Measurements from ENCODE around the gene TEX22.

The TEX22 gene

DNA sequence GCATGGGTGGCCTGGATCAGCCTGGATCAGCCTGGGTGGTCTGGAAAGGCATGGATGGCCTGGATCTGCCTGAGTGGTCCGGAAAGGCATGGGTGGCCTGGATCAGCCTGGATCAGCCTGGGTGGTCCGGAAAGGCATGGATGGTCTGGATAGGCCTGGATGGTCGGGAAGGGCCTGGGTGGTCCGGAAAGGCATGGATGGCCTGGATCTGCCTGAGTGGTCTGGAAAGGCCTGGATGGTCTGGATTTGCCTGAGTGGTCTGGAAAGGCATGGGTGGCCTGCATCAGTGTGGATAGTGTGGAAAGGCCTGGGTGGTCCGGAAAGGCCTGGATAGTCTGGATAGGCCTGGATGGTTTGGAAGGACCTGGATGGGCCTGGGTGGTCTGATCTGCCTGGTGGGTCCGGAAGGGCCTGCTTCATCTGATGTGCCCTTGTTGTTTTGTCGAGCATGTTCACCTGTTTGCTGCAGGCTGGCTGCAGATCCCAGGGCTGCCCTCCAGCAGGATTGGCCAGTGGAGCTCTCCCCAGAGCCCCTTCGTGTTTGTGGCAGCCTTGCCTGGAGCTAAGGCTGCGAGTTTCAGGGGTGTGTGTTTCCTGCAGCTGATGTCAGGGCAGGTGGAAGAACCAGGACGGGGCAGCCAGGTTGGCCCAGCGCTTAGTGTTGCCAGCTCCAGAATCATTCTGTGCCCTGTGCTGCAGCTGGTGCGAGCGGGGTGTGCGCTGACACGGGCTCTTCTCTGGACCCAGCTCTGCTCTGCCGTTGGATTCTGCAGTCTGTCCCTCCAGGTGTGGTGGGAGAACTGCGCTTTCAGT, 19.3 kb upstream of the TEX22 start:
- H3K27me3 ChIP-seq (ENCODE audit: control insufficient read depth in 1 of 2, insufficient read depth in 2 of 2, low read length in 2 of 2) = no peaks in the 10 kb centered on the region
- H3K4me1 ChIP-seq (ENCODE audit: control insufficient read depth, insufficient read depth, low read length) = no peaks in the 10 kb centered on the region
- peak overlapping the region in 1 of 2 donors; percentile 21 for H3K9ac ChIP-seq (ENCODE audit: low read length in 2 of 2)
- no peak overlapping the region for H3K4me3 ChIP-seq (ENCODE audit: low read length in 2 of 2)
- no peaks in the 10 kb centered on the region for H3K9me3 ChIP-seq (ENCODE audit: control insufficient read depth in 2 of 2, low read length in 2 of 2)
- H3K36me3 ChIP-seq (ENCODE audit: control insufficient read depth in 2 of 2, insufficient read depth in 2 of 2, low read length in 2 of 2) = peaks cover 3 to 23% of the 10 kb centered on the region in 2 donors
- H3K27ac ChIP-seq (ENCODE audit: low read length) = no peak overlapping the region

DNA sequence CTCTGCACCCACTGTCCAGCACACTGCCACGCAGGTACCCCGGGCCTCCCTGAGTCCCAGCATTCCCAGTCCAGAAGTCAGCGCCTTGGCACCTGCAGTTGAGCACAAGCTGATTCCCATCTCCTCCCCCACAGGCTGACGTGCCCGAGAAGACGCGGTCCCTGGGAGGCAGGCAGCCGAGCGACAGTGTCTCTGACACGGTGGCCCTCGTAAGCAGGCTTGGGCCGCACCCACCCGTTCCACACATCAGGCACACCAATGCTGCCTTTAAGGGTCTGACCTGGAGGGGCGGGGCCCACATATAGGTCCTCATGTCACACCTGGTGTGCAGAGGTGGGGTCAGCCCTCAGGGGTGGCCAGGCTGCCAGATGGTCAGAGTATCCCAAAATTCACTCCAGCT, 18.4 kb upstream of the TEX22 start:
- Histone ChIP-seq H3K9ac (ENCODE audit: low read length in 2 of 2) (no peak overlapping the region), H3K27ac (ENCODE audit: low read length) (no peak overlapping the region), H3K9me3 (ENCODE audit: control insufficient read depth in 2 of 2, low read length in 2 of 2) (no peaks in the 10 kb centered on the region), H3K4me1 (ENCODE audit: control insufficient read depth, insufficient read depth, low read length) (no peaks in the 10 kb centered on the region), H3K36me3 (ENCODE audit: control insufficient read depth in 2 of 2, insufficient read depth in 2 of 2, low read length in 2 of 2) (peaks cover 3 to 24% of the 10 kb centered on the region in 2 donors), H3K27me3 (ENCODE audit: control insufficient read depth in 1 of 2, insufficient read depth in 2 of 2, low read length in 2 of 2) (no peaks in the 10 kb centered on the region), H3K4me3 (ENCODE audit: low read length in 2 of 2) (no peak overlapping the region)

DNA sequence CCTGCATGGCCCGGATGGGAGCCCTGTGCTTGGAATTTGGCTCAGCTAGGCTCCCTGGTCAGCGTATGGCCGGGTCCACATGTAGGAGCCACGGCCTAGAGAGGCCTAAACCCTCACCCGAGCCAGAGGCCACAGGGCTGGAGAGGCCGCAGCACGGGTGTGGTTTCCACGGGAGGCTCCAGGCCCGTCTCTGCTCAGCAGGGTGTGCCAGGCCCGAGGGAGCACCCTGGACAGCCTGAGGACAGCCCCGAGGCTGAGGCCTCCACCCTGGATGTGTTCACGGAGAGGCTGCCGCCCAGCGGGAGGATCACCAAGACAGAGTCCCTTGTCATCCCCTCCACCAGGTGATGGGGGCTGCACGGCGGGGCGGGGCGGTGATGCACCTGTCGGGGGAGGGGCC, 17.6 kb upstream of the TEX22 start:
- peaks cover 3 to 32% of the 10 kb centered on the region in 2 donors for H3K36me3 ChIP-seq (ENCODE audit: control insufficient read depth in 2 of 2, insufficient read depth in 2 of 2, low read length in 2 of 2)

DNA sequence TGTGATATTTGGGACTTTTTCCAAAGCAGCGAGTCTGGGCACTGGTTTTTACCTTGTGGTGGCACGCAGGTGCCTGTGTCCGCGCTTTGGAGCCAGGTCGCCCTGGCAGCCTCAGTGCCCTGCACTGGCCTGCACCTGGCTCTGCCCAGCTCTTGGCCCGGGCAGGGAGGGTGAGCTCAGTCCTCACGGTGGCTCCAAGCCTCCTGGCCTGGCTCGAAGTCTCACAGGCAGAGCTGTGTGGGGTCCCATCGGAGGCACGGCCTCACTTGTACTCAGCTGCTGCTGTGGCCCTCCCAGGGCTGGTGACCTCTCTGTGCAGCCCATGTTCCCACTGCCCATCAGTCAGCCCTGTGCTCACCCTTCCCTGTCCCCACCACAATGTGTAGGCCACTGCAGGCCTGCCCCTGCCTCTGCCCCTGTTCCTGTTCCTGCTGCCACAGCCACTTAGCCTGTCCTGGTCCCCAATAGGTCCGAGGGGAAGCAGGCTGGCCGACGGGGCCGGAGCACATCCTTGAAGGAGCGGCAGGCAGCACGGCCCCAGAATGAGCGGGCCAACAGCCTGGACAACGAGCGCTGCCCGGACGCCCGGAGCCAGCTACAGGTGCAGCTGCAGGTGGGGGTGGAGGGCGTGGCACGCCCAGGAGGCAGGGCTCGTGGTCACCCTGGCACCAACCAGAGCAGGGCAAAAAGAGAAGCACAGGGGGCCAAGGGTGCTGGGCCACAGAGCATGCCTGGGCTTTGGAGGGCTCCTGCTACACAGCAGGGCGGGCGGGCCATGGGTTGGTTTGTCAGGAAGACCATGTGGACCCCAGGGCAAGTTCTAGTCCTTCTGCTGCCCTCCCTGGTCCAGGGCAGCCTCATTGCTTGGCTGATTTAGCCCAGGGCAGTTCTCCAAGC, 16.6 kb upstream of the TEX22 start:
- Histone ChIP-seq H3K9me3 (ENCODE audit: control insufficient read depth in 2 of 2, low read length in 2 of 2) (no peaks in the 10 kb centered on the region), H3K27ac (ENCODE audit: low read length) (no peak overlapping the region), H3K36me3 (ENCODE audit: control insufficient read depth in 2 of 2, insufficient read depth in 2 of 2, low read length in 2 of 2) (peaks cover 3 to 36% of the 10 kb centered on the region in 2 donors), H3K9ac (ENCODE audit: low read length in 2 of 2) (no peak overlapping the region), H3K4me1 (ENCODE audit: control insufficient read depth, insufficient read depth, low read length) (no peaks in the 10 kb centered on the region), H3K27me3 (ENCODE audit: control insufficient read depth in 1 of 2, insufficient read depth in 2 of 2, low read length in 2 of 2) (no peaks in the 10 kb centered on the region), H3K4me3 (ENCODE audit: low read length in 2 of 2) (no peak overlapping the region)

More for the DNA sequence above, 17.6 kb upstream of the TEX22 start:
- no peak overlapping the region for H3K9ac ChIP-seq (ENCODE audit: low read length in 2 of 2)
- no peaks in the 10 kb centered on the region for H3K27me3 ChIP-seq (ENCODE audit: control insufficient read depth in 1 of 2, insufficient read depth in 2 of 2, low read length in 2 of 2)
- no peak overlapping the region for H3K27ac ChIP-seq (ENCODE audit: low read length)
- no peak overlapping the region for H3K4me3 ChIP-seq (ENCODE audit: low read length in 2 of 2)
- H3K9me3 ChIP-seq (ENCODE audit: control insufficient read depth in 2 of 2, low read length in 2 of 2) = no peaks in the 10 kb centered on the region
- no peaks in the 10 kb centered on the region for H3K4me1 ChIP-seq (ENCODE audit: control insufficient read depth, insufficient read depth, low read length)

DNA sequence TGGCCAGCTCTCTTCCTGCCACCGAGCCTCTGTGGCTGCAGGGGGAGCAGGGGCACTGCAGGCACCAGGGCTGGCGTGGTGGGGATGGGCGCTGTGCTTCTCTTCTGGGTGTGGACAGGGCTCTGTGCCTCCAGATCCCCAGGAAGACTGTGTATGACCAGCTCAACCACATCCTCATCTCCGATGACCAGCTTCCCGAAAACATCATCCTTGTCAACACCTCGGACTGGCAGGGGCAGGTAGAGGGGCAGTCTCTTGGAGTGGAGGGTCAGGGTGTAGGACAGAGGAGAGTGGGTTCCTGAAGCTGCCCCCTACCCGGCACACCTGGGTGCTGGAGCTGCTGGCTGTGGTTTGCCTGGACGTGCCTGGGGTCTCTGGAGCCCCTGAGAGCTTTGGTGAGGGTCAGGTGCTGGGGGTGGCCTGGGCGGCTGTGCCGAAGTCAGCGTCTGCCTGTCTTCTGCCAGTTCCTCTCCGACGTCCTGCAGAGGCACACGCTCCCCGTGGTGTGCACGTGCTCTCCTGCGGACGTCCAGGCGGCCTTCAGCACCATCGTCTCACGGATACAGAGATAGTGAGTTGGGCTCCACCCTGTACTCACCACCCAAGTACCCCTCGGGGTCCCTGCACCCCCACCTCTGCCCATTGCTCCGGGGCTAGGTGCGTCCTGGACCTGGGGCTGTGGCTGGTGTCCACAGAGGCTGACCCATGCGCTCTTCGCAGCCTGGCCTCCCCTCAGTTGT, 15.8 kb upstream of the TEX22 start:
- Histone ChIP-seq H3K9me3 (ENCODE audit: control insufficient read depth in 2 of 2, low read length in 2 of 2) (no peaks in the 10 kb centered on the region), H3K36me3 (ENCODE audit: control insufficient read depth in 2 of 2, insufficient read depth in 2 of 2, low read length in 2 of 2) (peaks cover 3 to 36% of the 10 kb centered on the region in 2 donors), H3K27me3 (ENCODE audit: control insufficient read depth in 1 of 2, insufficient read depth in 2 of 2, low read length in 2 of 2) (no peaks in the 10 kb centered on the region), H3K4me3 (ENCODE audit: low read length in 2 of 2) (no peak overlapping the region), H3K27ac (ENCODE audit: low read length) (no peak overlapping the region), H3K9ac (ENCODE audit: low read length in 2 of 2) (no peak overlapping the region), H3K4me1 (ENCODE audit: control insufficient read depth, insufficient read depth, low read length) (no peaks in the 10 kb centered on the region)

DNA sequence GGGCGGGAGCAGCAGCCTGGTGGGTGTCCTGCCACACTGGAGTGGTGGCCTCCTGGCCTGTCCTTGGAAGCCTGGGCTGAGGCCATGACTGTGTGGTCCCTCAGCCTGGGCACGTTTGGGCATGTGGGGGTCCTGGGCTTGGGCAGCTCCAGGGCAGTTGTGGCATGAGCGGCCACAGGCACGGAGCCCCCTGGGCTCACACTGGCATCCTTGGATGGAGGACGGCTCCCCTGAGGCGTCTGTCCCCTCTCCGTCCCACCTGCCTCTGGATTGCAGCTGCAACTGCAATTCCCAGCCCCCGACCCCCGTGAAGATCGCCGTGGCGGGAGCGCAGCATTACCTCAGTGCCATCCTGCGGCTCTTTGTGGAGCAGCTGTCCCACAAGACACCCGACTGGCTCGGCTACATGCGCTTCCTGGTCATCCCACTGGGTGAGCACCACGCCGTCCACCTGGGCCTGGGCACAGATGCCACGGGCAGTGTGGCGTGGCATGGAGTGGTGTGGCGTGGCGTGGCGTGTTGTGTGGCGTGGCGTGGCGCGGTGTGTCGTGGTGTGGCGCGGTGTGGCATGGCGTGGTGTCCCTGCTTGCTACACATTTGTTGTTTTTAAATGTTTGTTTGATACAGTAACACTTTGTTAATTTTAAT, 15.1 kb upstream of the TEX22 start:
- Histone ChIP-seq H3K27me3 (ENCODE audit: control insufficient read depth in 1 of 2, insufficient read depth in 2 of 2, low read length in 2 of 2) (no peaks in the 10 kb centered on the region), H3K4me1 (ENCODE audit: control insufficient read depth, insufficient read depth, low read length) (no peaks in the 10 kb centered on the region), H3K9me3 (ENCODE audit: control insufficient read depth in 2 of 2, low read length in 2 of 2) (no peaks in the 10 kb centered on the region), H3K4me3 (ENCODE audit: low read length in 2 of 2) (no peak overlapping the region), H3K36me3 (ENCODE audit: control insufficient read depth in 2 of 2, insufficient read depth in 2 of 2, low read length in 2 of 2) (peaks cover 6 to 38% of the 10 kb centered on the region in 2 donors), H3K27ac (ENCODE audit: low read length) (no peak overlapping the region), H3K9ac (ENCODE audit: low read length in 2 of 2) (no peak overlapping the region)

DNA sequence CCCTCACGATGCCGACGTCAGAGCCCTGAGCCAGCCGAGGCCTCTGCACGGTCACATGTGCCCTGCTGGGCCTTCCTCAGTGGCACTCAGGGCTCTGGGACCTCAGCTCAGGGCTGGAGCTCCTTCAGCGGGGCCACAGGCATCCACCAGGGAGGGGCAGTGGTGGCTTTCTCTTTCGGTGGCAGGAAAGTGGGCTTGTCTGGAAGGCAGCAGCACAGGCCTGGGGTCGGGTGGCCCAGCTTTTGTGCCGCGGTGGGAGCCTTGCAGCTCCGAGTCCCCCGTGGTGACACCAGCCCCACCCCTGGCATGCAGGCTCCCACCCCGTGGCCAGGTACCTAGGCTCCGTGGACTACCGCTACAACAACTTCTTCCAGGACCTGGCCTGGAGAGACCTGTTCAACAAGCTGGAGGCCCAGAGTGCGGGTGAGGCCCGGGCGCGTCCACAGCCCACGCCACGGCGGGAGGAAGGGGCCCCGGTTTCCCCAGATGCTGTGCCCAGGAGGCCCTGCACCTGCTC, 14.2 kb upstream of the TEX22 start:
- H3K9ac ChIP-seq (ENCODE audit: low read length in 2 of 2) = no peak overlapping the region
- no peaks in the 10 kb centered on the region for H3K9me3 ChIP-seq (ENCODE audit: control insufficient read depth in 2 of 2, low read length in 2 of 2)
- peaks cover under 1% of the 10 kb centered on the region for H3K4me1 ChIP-seq (ENCODE audit: control insufficient read depth, insufficient read depth, low read length)
- no peak overlapping the region for H3K4me3 ChIP-seq (ENCODE audit: low read length in 2 of 2)
- no peak overlapping the region for H3K27ac ChIP-seq (ENCODE audit: low read length)
- H3K27me3 ChIP-seq (ENCODE audit: control insufficient read depth in 1 of 2, insufficient read depth in 2 of 2, low read length in 2 of 2) = no peaks in the 10 kb centered on the region
- peaks cover 6 to 38% of the 10 kb centered on the region in 2 donors for H3K36me3 ChIP-seq (ENCODE audit: control insufficient read depth in 2 of 2, insufficient read depth in 2 of 2, low read length in 2 of 2)

DNA sequence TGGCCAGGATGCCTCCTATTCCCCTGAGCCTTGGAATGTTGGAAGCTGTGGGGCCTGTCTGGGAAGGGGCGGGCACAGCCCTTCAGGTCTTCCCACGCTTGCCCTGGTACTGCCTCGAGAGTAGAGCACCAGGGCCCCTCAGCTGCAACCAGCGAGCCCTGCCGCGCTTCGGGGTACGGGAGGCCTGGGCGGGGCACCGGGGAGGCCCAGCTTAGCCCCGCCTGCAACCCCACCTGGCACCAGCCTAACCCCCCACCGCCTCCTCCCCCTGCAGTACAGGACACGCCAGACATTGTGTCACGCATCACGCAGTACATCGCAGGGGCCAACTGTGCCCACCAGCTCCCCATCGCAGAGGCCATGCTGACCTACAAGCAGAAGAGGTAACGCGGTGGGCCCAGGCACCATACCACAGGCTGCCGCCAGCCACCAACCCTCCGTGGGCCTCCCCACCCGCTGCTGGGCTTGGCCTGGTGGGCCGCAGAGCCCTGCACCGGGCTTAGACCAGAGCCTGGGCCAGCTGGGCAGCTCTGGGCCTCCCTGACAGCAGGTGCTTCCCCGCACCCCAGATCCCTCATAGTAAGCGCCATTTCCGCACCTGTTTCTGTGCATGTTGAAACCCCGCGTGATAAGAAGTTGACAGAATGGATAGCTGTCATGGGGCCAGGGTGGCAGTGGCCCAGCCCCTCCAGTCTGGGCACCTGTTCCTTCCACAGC, 13.6 kb upstream of the TEX22 start:
- Histone ChIP-seq H3K27ac (ENCODE audit: low read length) (no peak overlapping the region), H3K9me3 (ENCODE audit: control insufficient read depth in 2 of 2, low read length in 2 of 2) (no peaks in the 10 kb centered on the region)

DNA sequence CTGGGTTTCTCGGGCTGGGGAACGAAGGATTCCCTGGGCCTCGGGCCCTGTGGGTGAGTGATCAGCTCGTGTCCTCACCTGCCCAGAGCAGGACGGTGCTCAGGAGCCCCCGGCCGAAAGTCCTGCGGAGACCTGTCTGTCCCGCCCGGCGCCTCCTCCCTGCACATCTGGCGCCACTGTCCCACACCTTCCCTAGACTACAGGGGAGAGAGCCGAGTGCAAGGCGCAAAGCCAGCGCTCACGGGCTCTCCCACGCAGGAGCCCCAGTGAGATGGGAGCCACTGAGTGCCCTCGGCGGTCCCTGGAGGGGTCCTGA, 13.1 kb upstream of the TEX22 start:
- H3K9ac ChIP-seq (ENCODE audit: low read length in 2 of 2) = no peak overlapping the region
- peaks cover 12% of the 10 kb centered on the region for H3K4me1 ChIP-seq (ENCODE audit: control insufficient read depth, insufficient read depth, low read length)
- no peak overlapping the region for H3K4me3 ChIP-seq (ENCODE audit: low read length in 2 of 2)
- no peaks in the 10 kb centered on the region for H3K27me3 ChIP-seq (ENCODE audit: control insufficient read depth in 1 of 2, insufficient read depth in 2 of 2, low read length in 2 of 2)
- no peak overlapping the region for H3K27ac ChIP-seq (ENCODE audit: low read length)
- H3K36me3 ChIP-seq (ENCODE audit: control insufficient read depth in 2 of 2, insufficient read depth in 2 of 2, low read length in 2 of 2) = peaks cover 3 to 36% of the 10 kb centered on the region in 2 donors
- no peaks in the 10 kb centered on the region for H3K9me3 ChIP-seq (ENCODE audit: control insufficient read depth in 2 of 2, low read length in 2 of 2)

More for the DNA sequence above, 13.6 kb upstream of the TEX22 start:
- Histone ChIP-seq H3K36me3 (ENCODE audit: control insufficient read depth in 2 of 2, insufficient read depth in 2 of 2, low read length in 2 of 2) (peaks cover 4 to 38% of the 10 kb centered on the region in 2 donors), H3K27me3 (ENCODE audit: control insufficient read depth in 1 of 2, insufficient read depth in 2 of 2, low read length in 2 of 2) (no peaks in the 10 kb centered on the region), H3K4me3 (ENCODE audit: low read length in 2 of 2) (no peak overlapping the region), H3K4me1 (ENCODE audit: control insufficient read depth, insufficient read depth, low read length) (peaks cover 7% of the 10 kb centered on the region), H3K9ac (ENCODE audit: low read length in 2 of 2) (no peak overlapping the region)
